Spleen (tissue), 11 donors: Measurements from ENCODE around the gene ZFP30. TPM values are rescaled to one million over a fixed set of nuclear protein-coding genes. Genes with fewer than 3 reads are reported as not detected.

ENCODE experiments used
- DNase-seq: peaks from one replicate; pipeline ENCODE4 v3.0.0-alpha.2; 2020
- H3K27ac ChIP-seq, 8 donors: fragments of 200-600 bp; sonication (generic) in 7 of 8; 1 replicate in 4 of 8; 2 replicates in 4 of 8; pipeline versions ENCODE4 v1.5.0 to v1.8.0; 2016 to 2021; ENCODE audit warnings: inconsistent platforms in 4 of 8, mild to moderate bottlenecking in 4 of 8, moderate library complexity in 1 of 8
- H3K27me3 ChIP-seq, 7 donors: fragments of 200-600 bp; sonication (generic) in 6 of 7; replicated peaks in 1 of 7; 1 replicate in 4 of 7; 2 replicates in 3 of 7; pipeline versions ENCODE4 v1.5.0 to v1.8.0; 2016 to 2021; ENCODE audit warnings: inconsistent platforms in 3 of 7, mild to moderate bottlenecking in 1 of 7
- H3K36me3 ChIP-seq, 6 donors: fragments of 200-600 bp; sonication (generic) in 5 of 6; 1 replicate in 4 of 6; 2 replicates in 2 of 6; pipeline versions ENCODE4 v1.5.0 to v1.8.0; 2016 to 2021; ENCODE audit warnings: inconsistent platforms in 2 of 6
- H3K4me1 ChIP-seq, 6 donors: fragments of 200-600 bp; sonication (generic) in 5 of 6; 1 replicate in 3 of 6; 2 replicates in 3 of 6; pipeline versions ENCODE4 v1.5.0 to v1.8.0; 2016 to 2021; ENCODE audit warnings: inconsistent platforms in 3 of 6
- H3K4me3 ChIP-seq, 8 donors: fragments of 200-600 bp; sonication (generic) in 7 of 8; 1 replicate in 4 of 8; 2 replicates in 4 of 8; pipeline versions ENCODE4 v1.5.0 to v1.8.0; 2016 to 2021; ENCODE audit warnings: inconsistent platforms in 4 of 8, mild to moderate bottlenecking in 4 of 8, moderate library complexity in 2 of 8
- H3K9me3 ChIP-seq, 8 donors: fragments of 200-600 bp; sonication (generic) in 7 of 8; 1 replicate in 4 of 8; 2 replicates in 4 of 8; pipeline versions ENCODE4 v1.5.0 to v1.8.0; 2016 to 2021; ENCODE audit warnings: inconsistent platforms in 4 of 8
- POLR2A ChIP-seq, 3 donors: fragments of 450-650 bp; IDR thresholded peaks; one replicate each; pipeline ENCODE4 v1.5.1; 2017; ENCODE audit warnings: antibody characterized with exemption in 3 of 3, mild to moderate bottlenecking in 1 of 3
- POLR2AphosphoS5 ChIP-seq, 3 donors: sonication (generic); formaldehyde crosslinking; IDR thresholded peaks; one replicate each; pipeline ENCODE4 v1.5.1; 2017; ENCODE audit warnings: antibody characterized with exemption in 3 of 3
- WGBS, 5 donors: extraction: QIAGEN DNeasy Blood & Tissue Kit in 3 of 5; methylation state at CpG; one replicate each; pipeline versions ENCODE4 v1.1.5 to v1.1.7; 2013 to 2018; 5-methylcytosine and 5-hydroxymethylcytosine counted together
- intact Hi-C: fragments of 100-400 bp; cut with DNase I; formaldehyde crosslinking; loops from one replicate; pipeline ENCODE4 v1.15.0; 2023; ENCODE audit warnings: low total_unique reads
- polyA plus RNA-seq, 3 donors: library from polyadenylated mRNA; stranded (reverse); fragments of 200-250 nt; gene quantifications; one replicate each; pipeline ENCODE4 v1.2.1, GENCODE V29; 2013
- total RNA-seq, 7 donors: library from RNA; depleted of rRNA in 3 of 7; stranded (reverse); fragments of >200 nt in 3 of 7; fragmentation: NEBNext Ultra II Directional in 4 of 7; extraction: Animal tissue kit (Norgen Biotek cat#: 25700) in 4 of 7; gene quantifications; one replicate each; pipeline versions ENCODE4 v1.1.0 to v1.2.1, GENCODE V29; 2016 to 2021
- TF ChIP-seq, protein P1 (sequence below), 11 experiments: fragments of 200-600 bp in 7 of 11; fragments of 450-650 bp in 4 of 11; sonication (generic) in 4 of 11; IDR thresholded peaks in 8 of 11; conservative IDR thresholded peaks in 3 of 11; 1 replicate in 7 of 11; 2 replicates in 4 of 11; pipeline versions ENCODE4 v1.4.0 to v1.8.0; 2016 to 2021; ENCODE audit warnings: antibody characterized with exemption in 11 of 11, inconsistent platforms in 4 of 11, mild to moderate bottlenecking in 1 of 11
- donor health status: healthy with polysubstance abuse.
- donor health status: DM: no; HTN: no; CAD: no; lungs with moderate emphysema.
- donor health status: DM: no; HTN: no; CAD: no.
- donor health status: Bipolar disorder and iron deficiency.
- donor health status: healthy.
- donor health status: DM: no; HTN: no; CAD: no.
- donor health status: DM: yes; HTN: yes; CAD: no.

Gene ZFP30
- total and polyA plus RNA-seq, 10 donors: 2.7 to 14.8 (median 11.3) TPM

DNA sequence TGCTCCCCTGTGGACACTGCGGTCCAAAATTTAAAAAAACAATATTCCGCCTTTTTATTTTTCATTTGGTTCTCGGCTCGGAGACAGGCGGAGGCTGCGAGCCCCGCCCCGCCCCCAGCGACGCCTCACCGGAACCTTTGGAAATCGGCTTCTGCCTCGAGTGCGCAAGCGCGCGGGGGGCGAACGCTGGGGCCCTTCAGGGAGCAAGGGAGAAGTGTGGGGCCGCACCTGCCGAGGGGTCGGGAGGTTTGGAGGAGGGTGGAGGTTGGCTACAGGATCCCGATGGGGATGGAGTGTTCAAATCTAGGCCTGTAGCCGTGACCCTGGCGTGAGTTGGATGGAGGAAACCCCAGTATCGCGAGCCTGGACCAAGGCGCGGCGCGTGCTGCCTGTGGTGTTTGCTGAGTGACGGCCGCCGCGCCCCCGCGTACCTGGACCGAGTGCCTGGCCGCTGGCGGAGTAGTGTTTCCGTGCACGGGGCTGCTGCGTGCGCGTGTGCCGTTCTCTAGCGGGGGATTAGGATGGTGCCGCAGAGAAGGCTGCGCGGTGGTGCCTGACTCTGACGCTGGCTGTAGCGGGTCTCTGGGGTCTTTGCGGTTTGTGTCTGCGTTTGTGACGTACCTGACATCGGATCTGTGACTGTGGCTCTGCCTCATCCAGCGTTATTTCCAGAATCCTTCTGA is 565 bp upstream of the ZFP30 start:
- Histone ChIP-seq H3K36me3 (peaks cover 0 to 7% (median 0%) of the 10 kb centered on the region in 6 donors), H3K4me3 (peak overlapping the region; percentile 72 to 94 (median 88)), H3K9me3 (peaks cover 0 to 44% (median 8%) of the 10 kb centered on the region in 8 donors), H3K27ac (peak overlapping the region; percentile 85 to 94 (median 91)), H3K4me1 (peaks cover 10 to 42% (median 26%) of the 10 kb centered on the region in 6 donors), H3K27me3 (no peaks in the 10 kb centered on the region)
- TF ChIP-seq, protein P1, sequence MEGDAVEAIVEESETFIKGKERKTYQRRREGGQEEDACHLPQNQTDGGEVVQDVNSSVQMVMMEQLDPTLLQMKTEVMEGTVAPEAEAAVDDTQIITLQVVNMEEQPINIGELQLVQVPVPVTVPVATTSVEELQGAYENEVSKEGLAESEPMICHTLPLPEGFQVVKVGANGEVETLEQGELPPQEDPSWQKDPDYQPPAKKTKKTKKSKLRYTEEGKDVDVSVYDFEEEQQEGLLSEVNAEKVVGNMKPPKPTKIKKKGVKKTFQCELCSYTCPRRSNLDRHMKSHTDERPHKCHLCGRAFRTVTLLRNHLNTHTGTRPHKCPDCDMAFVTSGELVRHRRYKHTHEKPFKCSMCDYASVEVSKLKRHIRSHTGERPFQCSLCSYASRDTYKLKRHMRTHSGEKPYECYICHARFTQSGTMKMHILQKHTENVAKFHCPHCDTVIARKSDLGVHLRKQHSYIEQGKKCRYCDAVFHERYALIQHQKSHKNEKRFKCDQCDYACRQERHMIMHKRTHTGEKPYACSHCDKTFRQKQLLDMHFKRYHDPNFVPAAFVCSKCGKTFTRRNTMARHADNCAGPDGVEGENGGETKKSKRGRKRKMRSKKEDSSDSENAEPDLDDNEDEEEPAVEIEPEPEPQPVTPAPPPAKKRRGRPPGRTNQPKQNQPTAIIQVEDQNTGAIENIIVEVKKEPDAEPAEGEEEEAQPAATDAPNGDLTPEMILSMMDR (IDR thresholded peaks at IDR 0.05 in 8 of 11, conservative IDR thresholded peaks at IDR 0.05 in 3 of 11): peak in 1 of 11 experiments; percentile 8
- TF ChIP-seq POLR2A (IDR thresholded peaks at IDR 0.05) (no peak), POLR2AphosphoS5 (IDR thresholded peaks at IDR 0.05) (peak; percentile 78 to 88 (median 85))
- intact Hi-C loops: no loop called here
- 0 to 1% (median 1%) methylated on average over 33 to 57 of the region's 57 CpGs for WGBS, 5 donors
- peak; percentile 93 for DNase-seq

- Histone ChIP-seq H3K9me3 (peaks cover 0 to 44% (median 12%) of the 10 kb centered on the region in 8 donors), H3K27me3 (no peaks in the 10 kb centered on the region), H3K36me3 (peaks cover 0 to 17% (median under 1%) of the 10 kb centered on the region in 6 donors), H3K27ac (peak overlapping the region; percentile 85 to 94 (median 91)), H3K4me1 (peaks cover 10 to 42% (median 26%) of the 10 kb centered on the region in 6 donors), H3K4me3 (peak overlapping the region; percentile 72 to 94 (median 88))
- TF ChIP-seq POLR2AphosphoS5 (IDR thresholded peaks at IDR 0.05) (no peak), POLR2A (IDR thresholded peaks at IDR 0.05) (no peak)
- intact Hi-C loops: no loop called here
- peak; percentile 81 for DNase-seq
- WGBS, 5 donors: 0 to 1% (median 1%) methylated on average over 34 to 40 of the region's 40 CpGs
Measured at GRCh38 chr19:37654629-37655300, 500 bp downstream of the ZFP30 start.

DNA sequence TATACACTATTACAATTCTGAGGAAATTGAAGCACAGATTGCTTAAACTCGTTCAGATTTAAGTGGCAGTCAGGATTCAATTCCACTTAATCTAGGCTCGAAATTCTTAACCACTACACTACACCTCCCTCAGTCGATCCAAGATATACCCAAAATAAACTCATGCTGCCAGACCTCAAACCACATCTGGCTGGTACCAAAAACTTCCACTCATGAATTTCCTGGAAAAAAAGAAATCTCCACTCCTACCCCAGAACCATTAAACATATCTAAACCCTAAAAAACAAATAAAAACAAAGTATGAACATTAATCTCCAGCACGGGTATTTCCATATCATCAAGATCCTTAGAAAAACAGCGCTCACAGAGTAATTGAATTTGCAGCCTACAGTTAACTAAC is 1.1 kb downstream of the ZFP30 start:
- DNase-seq: no peak
- peak overlapping the region; percentile 72 to 94 (median 88) for H3K4me3 ChIP-seq
- peaks cover 10 to 42% (median 26%) of the 10 kb centered on the region in 6 donors for H3K4me1 ChIP-seq
- TF ChIP-seq, protein P1 (IDR thresholded peaks at IDR 0.05 in 8 of 11, conservative IDR thresholded peaks at IDR 0.05 in 3 of 11): no peak
- TF ChIP-seq POLR2AphosphoS5 (IDR thresholded peaks at IDR 0.05) (no peak), POLR2A (IDR thresholded peaks at IDR 0.05) (no peak)
- no peaks in the 10 kb centered on the region for H3K27me3 ChIP-seq
- H3K36me3 ChIP-seq: peaks cover 0 to 24% (median 4%) of the 10 kb centered on the region in 6 donors
- intact Hi-C loops: no loop called here
- WGBS, 5 donors: 2 to 8% (median 3%) methylated on average over 5 of the region's 5 CpGs
- H3K9me3 ChIP-seq: peaks cover 0 to 44% (median 18%) of the 10 kb centered on the region in 8 donors
- H3K27ac ChIP-seq: peak overlapping the region in 5 of 8 donors; percentile 89 to 94 (median 91)

GRCh38 chr19:37635076-37636056 is 19.9 kb downstream of the ZFP30 start:
- Histone ChIP-seq H3K27ac (no peak overlapping the region), H3K4me3 (peak overlapping the region in 1 of 8 donors; percentile 4), H3K4me1 (no peaks in the 10 kb centered on the region), H3K36me3 (peaks cover 10 to 62% (median 52%) of the 10 kb centered on the region in 6 donors), H3K27me3 (no peaks in the 10 kb centered on the region), H3K9me3 (peaks cover 43 to 100% (median 99%) of the 10 kb centered on the region in 8 donors)
- WGBS, 5 donors: 91 to 98% (median 96%) methylated on average over 11 of the region's 11 CpGs
- no peak for TF ChIP-seq POLR2AphosphoS5 (IDR thresholded peaks at IDR 0.05)
- TF ChIP-seq, protein P1 (IDR thresholded peaks at IDR 0.05 in 8 of 11, conservative IDR thresholded peaks at IDR 0.05 in 3 of 11): no peak
- TF ChIP-seq POLR2A (IDR thresholded peaks at IDR 0.05): no peak
- intact Hi-C loops: no loop called here
- no peak for DNase-seq
